Upper lobe of left lung (tissue), 6 donors: ENCODE measurements around the gene TRMT1. TPM values are rescaled to one million over a fixed set of nuclear protein-coding genes. Genes with fewer than 3 reads are reported as not detected.

Experiments
- ATAC-seq, 2 donors: fragments of 200-7000 bp; cut with Tn5 transposase; one replicate each; pipeline ENCODE4 v1.9.1; 2022; ENCODE audit warnings: mild to moderate bottlenecking in 2 of 2, moderate library complexity in 2 of 2; ENCODE audit not compliant: low FRiP score in 2 of 2
- DNase-seq, 2 donors: peaks; one replicate each; pipeline ENCODE4 v3.0.0-alpha.2; 2019 to 2020
- H3K27ac ChIP-seq, 4 donors: fragments of 200-600 bp; sonication (generic); one replicate each; pipeline ENCODE4 v1.5.1; 2016 to 2019
- H3K27me3 ChIP-seq, 4 donors: fragments of 200-600 bp; sonication (generic); one replicate each; pipeline ENCODE4 v1.5.1; 2017 to 2019
- H3K36me3 ChIP-seq, 4 donors: fragments of 200-600 bp; sonication (generic); one replicate each; pipeline ENCODE4 v1.5.1; 2016 to 2019
- H3K4me1 ChIP-seq, 4 donors: fragments of 200-600 bp; sonication (generic); one replicate each; pipeline ENCODE4 v1.5.1; 2018 to 2019
- H3K4me3 ChIP-seq, 4 donors: fragments of 200-600 bp; sonication (generic); one replicate each; pipeline ENCODE4 v1.5.1; 2017 to 2019; ENCODE audit warnings: mild to moderate bottlenecking in 2 of 4, moderate library complexity in 1 of 4
- H3K9me3 ChIP-seq, 4 donors: fragments of 200-600 bp; sonication (generic); one replicate each; pipeline ENCODE4 v1.5.1; 2018 to 2019
- CTCF ChIP-seq, 6 experiments: fragments of 450-650 bp in 4 of 6; fragments of 200-600 bp in 2 of 6; sonication (generic) in 2 of 6; IDR thresholded peaks; one replicate each; pipeline ENCODE4 v1.5.1; 2016 to 2019; ENCODE audit warnings: antibody characterized with exemption in 6 of 6
- EP300 ChIP-seq, 4 donors: sonication (generic); formaldehyde crosslinking; IDR thresholded peaks; one replicate each; pipeline ENCODE4 v1.5.1; 2017; ENCODE audit warnings: antibody characterized with exemption in 4 of 4, control low read depth in 2 of 4
- POLR2A ChIP-seq, 4 donors: fragments of 450-650 bp; IDR thresholded peaks; one replicate each; pipeline ENCODE4 v1.5.1; 2016 to 2017; ENCODE audit warnings: antibody characterized with exemption in 4 of 4, mild to moderate bottlenecking in 2 of 4
- POLR2AphosphoS5 ChIP-seq, 2 donors: sonication (generic); formaldehyde crosslinking; IDR thresholded peaks; one replicate each; pipeline ENCODE4 v1.5.1; 2017; ENCODE audit warnings: antibody characterized with exemption in 2 of 2
- WGBS, 2 donors: methylation state at CpG; one replicate each; pipeline ENCODE4 v1.1.5; 2017 to 2018; 5-methylcytosine and 5-hydroxymethylcytosine counted together
- total RNA-seq, 6 donors: library from RNA; depleted of rRNA in 4 of 6; stranded (reverse); fragments of >200 nt in 4 of 6; gene quantifications; one replicate each; pipeline versions ENCODE4 v1.1.0 to v1.2.1, GENCODE V29; 2016 to 2021
- donor health status: DM: no; HTN: no; CAD: no; lungs with moderate emphysema.
- donor health status: DM: no; HTN: yes; CAD: no; lungs with severe emphysema.

The TRMT1 gene
- total RNA-seq, 6 donors from 2014 or later: 27.2 to 92.2 (median 33.1) TPM

GRCh38 chr19:13090511-13091231 lies 25.9 kb downstream of the TRMT1 start:
- H3K4me1 ChIP-seq: peaks cover 45 to 68% (median 54%) of the 10 kb centered on the region in 4 donors
- H3K9me3 ChIP-seq: no peaks in the 10 kb centered on the region
- no peak overlapping the region for H3K4me3 ChIP-seq
- DNase-seq (no peak), ATAC-seq (no peak)
- peak overlapping the region in 3 of 4 donors; percentile 56 to 96 (median 62) for H3K27ac ChIP-seq
- WGBS, 2 donors: 79 to 96% methylated on average over 5 to 10 of the region's 10 CpGs
- H3K36me3 ChIP-seq: peaks cover 0 to 43% (median 20%) of the 10 kb centered on the region in 4 donors
- TF ChIP-seq EP300 (IDR thresholded peaks at IDR 0.05): no peak
- no peak for TF ChIP-seq POLR2A (IDR thresholded peaks at IDR 0.05)
- no peak for TF ChIP-seq CTCF (IDR thresholded peaks at IDR 0.05)
- TF ChIP-seq POLR2AphosphoS5 (IDR thresholded peaks at IDR 0.05): no peak
- H3K27me3 ChIP-seq: no peaks in the 10 kb centered on the region

- peaks cover 45 to 68% (median 54%) of the 10 kb centered on the region in 4 donors for H3K4me1 ChIP-seq
- TF ChIP-seq POLR2AphosphoS5 (IDR thresholded peaks at IDR 0.05): no peak
- DNase-seq: no peak
- peak overlapping the region in 3 of 4 donors; percentile 56 to 96 (median 62) for H3K27ac ChIP-seq
- H3K27me3 ChIP-seq: no peaks in the 10 kb centered on the region
- no peak for ATAC-seq
- H3K9me3 ChIP-seq: no peaks in the 10 kb centered on the region
- peaks cover 0 to 40% (median 16%) of the 10 kb centered on the region in 4 donors for H3K36me3 ChIP-seq
- H3K4me3 ChIP-seq: no peak overlapping the region
- WGBS, 2 donors: 83 to 85% methylated on average over 11 to 12 of the region's 12 CpGs
These were observed 26.6 kb downstream of the TRMT1 start for GRCh38 chr19:13089857-13090507.

- TF ChIP-seq POLR2A (IDR thresholded peaks at IDR 0.05) (no peak), CTCF (IDR thresholded peaks at IDR 0.05) (peak in 1 of 6 experiments; percentile 35)
- 81 to 87% methylated on average over 3 of the region's 5 CpGs for WGBS, 2 donors
- Histone ChIP-seq H3K4me3 (no peak overlapping the region), H3K36me3 (peaks cover 0 to 39% (median 13%) of the 10 kb centered on the region in 4 donors), H3K27me3 (no peaks in the 10 kb centered on the region), H3K9me3 (no peaks in the 10 kb centered on the region), H3K4me1 (peaks cover 39 to 62% (median 48%) of the 10 kb centered on the region in 4 donors), H3K27ac (peak overlapping the region in 3 of 4 donors; percentile 56 to 96 (median 62))
- DNase-seq (no peak), ATAC-seq (no peak)
These were observed 27.2 kb downstream of the TRMT1 start for GRCh38 chr19:13089139-13089856.

- no peak for ATAC-seq
- no peaks in the 10 kb centered on the region for H3K9me3 ChIP-seq
- no peak for DNase-seq
- no peak overlapping the region for H3K4me3 ChIP-seq
- TF ChIP-seq EP300 (IDR thresholded peaks at IDR 0.05): no peak
- TF ChIP-seq CTCF (IDR thresholded peaks at IDR 0.05): no peak
- no peak for TF ChIP-seq POLR2AphosphoS5 (IDR thresholded peaks at IDR 0.05)
- no peak for TF ChIP-seq POLR2A (IDR thresholded peaks at IDR 0.05)
- H3K36me3 ChIP-seq: peaks cover 0 to 53% (median 21%) of the 10 kb centered on the region in 4 donors
- 89 to 93% methylated on average over 31 to 35 of the region's 37 CpGs for WGBS, 2 donors
- H3K4me1 ChIP-seq: peaks cover 30 to 49% (median 36%) of the 10 kb centered on the region in 4 donors
- no peaks in the 10 kb centered on the region for H3K27me3 ChIP-seq
- H3K27ac ChIP-seq: no peak overlapping the region
These were observed 28.6 kb downstream of the TRMT1 start for GRCh38 chr19:13087795-13088537.
